ENCODE measurements around the gene LRRC37A3. TPM values are rescaled to one million over a fixed set of nuclear protein-coding genes. Genes with fewer than 3 reads are reported as not detected.

LRRC37A3 gene
- total RNA-seq, 3 donors from 2014 or later: 8.2 to 17.3 (median 14.7) TPM

Other genes with a start within 250 kb of the LRRC37A3 start
- gene GNA13, start 137.3 kb upstream of the LRRC37A3 start, total RNA-seq: 10 to 100 TPM; 42.9 to 74.6 (median 47.8) TPM
- 1 to 10 TPM; 1.6 to 6.9 (median 5.0) TPM for gene RGS9, start 217.9 kb upstream of the LRRC37A3 start, total RNA-seq